ENCODE data around the gene ADCY1.

The ADCY1 gene

DNA sequence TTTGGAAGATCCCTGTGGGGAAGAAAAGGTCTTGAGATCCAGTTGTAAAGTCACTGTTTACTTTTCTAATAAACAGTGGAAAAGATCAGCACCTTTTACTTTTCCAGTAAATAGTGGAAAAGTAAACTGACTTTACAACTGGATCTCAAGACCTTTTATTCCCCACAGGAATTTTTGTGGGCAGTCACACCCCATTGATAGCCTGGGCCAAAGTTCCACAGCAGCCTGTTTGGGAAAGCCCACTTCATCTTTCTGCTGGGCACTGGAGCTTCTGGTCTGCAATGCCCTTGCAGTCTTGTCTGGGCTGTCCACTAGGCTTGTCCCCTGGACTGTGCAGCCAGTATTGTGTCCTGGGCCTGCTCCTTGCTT lies 50.2 kb downstream of the ADCY1 start:
- no peak for DNase-seq (ENCODE audit: low read depth in 2 of 2)

DNA sequence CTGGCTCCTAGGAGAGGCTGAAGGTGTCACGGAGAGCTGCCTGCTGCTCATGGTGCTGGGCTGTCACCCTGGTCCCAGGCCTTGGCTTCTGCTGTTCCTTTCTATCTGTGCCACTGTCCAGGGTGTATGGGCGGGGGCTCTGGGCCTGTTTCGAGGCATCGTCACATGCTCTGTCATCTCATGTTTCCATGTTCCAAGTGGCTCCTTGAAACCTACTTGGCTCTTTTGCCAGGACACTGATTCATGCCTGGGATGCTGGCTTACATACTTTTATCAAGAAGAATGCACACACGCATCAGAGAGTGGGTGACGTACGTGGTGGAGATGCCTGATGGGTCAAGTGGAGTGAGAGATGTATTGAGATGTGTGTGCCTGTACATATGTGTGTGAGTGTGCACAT lies 50.9 kb downstream of the ADCY1 start:
- DNase-seq (ENCODE audit: low read depth in 2 of 2), result no peak

DNA sequence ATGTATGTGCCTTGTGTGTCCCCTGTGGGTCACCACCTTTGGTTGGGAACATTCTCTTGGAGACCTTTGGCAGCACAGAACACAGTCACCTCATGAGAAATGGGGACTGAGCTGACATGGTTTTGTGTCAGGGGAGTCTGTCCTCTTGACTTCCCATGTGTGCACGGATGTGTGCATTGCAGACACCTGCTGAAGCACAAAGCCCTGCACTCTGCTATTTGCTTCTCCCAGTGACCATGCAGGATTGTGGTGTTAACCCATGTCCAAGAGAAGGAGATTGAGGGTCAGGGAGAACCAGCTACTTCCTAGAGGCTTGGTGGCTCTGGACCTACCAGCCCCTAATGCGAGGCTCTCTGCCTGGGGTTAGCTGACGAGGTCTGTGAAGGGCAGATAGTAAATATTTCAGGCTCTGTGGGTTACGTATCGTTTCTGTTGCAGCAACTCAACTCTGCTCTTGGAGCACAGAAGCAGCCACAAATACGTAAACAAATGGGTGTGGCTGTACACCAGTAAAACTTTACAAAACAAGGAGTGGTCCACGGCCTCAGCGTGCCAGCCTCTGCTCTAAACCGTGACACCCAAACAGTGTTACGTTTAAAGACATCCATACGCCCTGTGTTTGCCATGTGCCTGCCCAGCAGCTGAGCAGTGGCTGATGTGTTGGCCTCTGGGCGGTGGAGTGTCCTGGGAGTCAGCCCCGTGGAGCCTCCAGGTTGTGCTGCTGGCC lies 51.7 kb downstream of the ADCY1 start:
- DNase-seq (ENCODE audit: low read depth in 2 of 2), result no peak

DNA sequence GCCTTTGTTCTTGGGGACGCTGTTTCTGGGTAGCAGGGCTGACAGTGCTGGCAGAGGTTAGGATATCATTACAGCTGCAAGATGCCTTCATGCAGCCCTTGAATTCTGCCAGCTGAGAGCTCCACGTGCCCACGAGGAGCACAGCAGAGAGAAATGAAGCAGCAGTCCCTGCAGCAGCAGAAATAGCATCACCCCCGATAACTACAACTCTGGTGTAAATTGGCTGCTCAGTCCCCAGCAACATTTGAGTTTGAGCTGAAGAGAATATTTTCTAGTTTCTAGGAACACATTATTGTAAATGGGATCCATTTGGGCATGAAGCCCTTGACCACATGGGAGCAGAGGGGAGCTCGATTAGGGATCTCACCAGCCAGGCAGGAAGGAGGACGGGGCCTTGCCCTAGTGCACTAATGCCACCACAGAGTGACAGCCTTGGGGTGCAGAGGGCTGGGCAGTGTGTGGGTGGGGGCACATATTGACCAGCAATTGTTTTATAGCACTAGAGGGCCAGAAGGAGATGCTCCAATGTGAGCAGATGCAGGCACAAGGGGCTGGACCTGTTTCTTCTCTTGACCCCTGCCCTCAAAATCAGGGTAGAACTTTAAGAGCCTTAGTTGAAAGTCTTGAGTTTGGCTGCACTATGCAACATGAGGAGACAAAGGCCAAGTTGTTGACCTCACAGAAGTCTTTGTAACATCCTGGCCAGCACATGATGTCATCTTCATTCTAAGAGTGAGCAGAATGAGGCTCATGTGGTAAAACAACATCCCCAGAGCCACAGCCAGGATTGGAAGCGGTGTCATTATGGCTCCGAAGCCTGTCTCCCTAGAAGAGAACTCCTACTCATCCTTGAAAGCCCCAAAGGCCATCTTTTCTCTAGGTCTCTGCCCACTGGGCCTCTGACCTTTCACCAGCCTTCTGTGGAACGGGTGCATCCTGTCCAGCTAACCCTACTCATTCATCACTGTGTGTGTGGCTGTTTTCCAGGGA lies 52.6 kb downstream of the ADCY1 start:
- no peak for DNase-seq (ENCODE audit: low read depth in 2 of 2)

DNA sequence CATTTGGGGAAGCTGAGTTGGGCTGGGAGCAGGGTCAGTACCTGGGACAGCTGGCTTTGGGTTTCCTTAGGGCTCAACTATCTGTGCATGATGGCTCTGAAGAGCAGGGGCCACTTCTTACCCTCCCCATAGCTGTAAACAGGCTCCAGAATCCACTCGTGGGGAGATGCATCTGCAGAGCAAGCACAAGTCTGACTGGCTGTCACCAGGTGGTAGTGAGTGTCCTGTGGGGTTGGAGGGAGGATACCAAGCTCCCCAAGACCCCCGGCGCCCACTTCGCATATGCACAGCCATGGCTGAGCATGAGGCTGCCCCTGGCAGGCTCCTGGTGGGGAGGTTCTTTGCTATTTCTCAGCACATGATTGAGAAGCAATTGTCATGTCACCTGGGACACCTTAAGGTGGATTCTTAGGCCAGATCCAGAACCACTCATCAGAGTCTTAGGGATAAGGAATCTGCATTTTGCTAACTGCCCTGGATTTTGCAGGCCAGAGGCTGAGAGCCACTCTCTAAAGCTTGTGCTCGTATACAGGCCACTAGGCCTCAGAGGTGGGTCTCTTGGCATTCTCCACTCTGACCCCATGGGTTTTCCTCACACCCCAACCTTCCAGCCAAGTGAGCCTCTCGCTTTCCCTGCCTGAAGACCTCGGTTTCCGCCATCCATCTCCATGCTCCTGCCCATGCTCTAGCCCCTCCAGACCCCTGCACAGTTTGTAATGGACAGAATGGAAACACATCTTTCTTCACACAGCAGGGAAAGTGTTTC lies 53.7 kb downstream of the ADCY1 start:
- no peak for DNase-seq (ENCODE audit: low read depth in 2 of 2)

DNA sequence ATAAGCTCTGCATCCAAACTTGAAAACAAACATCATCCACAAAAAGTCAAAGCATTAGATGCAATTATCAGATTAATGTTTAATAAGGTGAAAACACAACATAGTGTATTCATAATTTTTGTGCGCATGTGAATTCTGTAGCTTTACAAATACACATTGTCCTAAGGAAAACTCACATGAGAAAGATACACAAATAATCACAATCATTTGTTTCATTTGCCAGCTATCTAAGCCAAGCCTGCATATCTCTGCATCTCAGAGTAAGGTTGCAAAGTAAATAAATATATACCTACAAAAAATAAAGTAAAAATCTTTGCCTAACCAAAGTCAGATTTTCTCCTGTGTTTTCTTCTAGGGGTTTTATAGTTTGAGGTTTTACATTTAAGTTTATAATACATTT lies 57.4 kb downstream of the ADCY1 start:
- no peak for DNase-seq (ENCODE audit: low read depth in 2 of 2)

DNA sequence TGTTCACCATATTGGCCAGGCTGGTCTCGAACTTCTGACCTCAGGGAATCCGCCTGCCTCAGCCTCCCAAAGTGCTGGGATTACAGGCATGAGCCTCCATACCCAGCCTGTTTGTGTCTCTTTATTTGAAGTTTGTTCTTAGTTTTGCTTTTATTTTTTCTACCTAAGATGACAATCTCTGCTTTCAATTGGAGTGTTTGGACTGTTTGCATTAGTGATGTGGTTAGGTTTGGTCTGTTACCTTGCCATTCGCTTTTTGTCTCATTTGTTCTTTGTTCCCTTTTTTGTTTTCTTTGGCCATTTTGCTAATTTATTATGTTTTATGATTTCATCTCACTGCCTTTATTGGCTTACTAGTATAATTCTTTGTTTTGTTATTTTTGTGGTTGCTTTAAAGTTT lies 62.6 kb downstream of the ADCY1 start:
- DNase-seq (ENCODE audit: low read depth in 2 of 2), result no peak

DNA sequence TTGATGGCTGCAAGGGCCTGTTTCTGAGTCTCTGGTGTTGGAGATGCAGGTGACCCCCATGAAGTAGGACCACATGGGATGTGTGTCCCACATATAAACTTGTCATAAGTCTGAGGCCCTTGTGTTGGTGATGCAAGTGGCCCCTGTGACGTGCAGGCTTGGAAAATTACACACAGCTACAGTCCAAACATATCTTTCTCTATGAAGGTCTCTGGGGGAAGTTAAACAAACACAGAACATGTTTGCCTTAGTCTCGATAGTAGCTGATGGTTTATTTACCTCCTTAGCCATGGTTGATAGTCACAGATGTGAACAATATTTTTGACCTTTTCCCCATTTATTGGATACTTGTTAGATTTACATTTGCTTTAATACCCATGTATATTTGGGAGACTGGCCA lies 64.7 kb downstream of the ADCY1 start:
- DNase-seq (ENCODE audit: low read depth in 2 of 2), result no peak

DNA sequence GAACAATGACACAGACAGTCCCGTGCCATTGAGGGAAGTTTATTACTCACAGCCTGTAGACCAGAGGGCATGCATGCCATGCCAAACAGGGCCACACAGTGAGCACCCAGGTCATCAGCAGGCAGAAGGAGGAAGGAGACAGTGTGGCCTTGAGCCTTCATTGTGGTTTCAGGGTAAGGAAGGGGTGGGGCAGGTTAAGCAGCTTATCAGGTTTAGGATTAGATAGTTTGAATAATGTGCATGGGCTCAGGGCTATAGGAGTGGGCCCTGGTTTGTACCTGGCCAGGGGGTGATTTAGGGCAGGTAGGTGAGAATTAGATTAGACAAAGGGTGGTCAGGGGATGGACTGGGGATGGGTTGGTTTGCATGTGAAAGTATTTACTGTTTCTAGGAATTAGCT lies 67.9 kb downstream of the ADCY1 start:
- DNase-seq (ENCODE audit: low read depth in 2 of 2), result no peak

DNA sequence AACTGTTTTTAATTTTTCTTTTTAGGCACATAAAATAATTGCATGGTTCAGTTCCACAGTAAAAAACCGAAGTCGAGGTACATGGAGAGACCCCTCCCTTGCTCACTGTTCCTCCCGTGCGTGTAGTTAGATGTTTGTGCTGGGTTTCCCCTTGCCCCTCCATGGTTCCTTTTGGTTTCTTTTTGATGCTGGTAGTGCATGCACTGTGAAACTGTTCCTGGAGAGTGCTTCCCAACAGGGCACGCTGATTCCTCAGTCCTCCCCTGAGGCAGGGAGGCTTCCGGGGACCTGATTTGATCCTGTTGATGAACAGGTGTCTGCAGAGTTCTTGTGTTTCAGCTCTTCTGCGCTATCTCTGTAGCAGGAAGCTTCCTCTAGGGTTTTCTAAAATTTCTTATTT lies 69.5 kb downstream of the ADCY1 start:
- no peak for DNase-seq (ENCODE audit: low read depth in 2 of 2)

DNA sequence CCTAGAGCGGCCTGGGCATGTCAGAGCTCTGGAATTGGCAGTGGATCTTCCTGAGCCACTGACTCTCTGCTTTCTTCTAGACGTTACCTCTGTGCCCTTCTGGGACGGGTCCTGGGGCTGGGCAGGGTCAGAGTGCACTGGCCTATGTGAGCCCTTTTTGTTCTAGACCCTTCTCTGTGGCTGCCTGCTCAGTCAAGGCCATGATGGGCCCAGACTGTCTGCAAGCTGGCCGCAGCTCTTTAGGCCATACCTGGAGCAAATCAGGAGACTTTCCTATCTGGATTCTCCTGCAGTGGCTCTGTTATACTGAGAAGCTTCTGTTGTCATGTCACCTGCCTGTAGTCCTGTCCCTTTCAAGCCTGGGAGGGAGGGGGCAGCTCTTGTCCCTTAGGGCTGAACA lies 70.1 kb downstream of the ADCY1 start:
- no peak for DNase-seq (ENCODE audit: low read depth in 2 of 2)

DNA sequence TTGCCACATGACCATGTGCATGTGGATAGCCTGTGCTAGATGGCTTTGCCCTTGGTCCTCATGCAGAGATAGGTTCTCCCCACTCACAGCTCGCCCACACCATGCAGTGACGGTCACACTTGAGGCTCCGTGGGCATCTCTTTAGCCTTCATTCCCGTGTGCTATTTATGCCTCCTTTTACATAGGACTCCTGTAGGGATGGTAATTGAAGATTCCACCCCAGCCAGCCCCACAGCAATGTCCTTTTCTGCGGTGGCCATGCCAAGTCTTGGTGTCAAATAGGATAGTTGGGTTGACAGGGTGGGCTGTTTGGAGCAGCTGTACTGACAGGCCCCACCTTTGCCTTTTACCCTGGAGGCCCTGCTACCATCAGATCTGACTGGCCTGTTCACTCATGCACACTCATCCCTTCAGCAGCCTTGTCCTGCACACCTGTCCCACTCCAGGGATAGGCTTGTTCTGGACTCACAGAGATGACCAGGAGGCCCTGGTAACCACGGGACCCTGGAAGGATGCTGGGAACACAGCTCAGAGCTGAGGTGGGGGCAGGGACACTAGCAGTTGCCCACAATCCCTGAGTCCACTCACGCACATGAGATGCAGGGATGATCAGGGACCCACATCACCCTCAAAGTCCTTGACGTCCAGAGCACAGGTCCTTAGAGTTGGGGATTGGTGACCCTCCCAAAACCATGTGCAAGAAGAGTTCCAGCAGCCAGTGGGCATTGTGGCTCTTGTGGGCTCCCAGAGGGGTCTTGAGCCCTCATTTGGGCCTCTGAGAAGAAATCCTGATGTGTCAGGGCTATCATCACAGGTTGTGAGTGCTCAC lies 71.2 kb downstream of the ADCY1 start:
- no peak for DNase-seq (ENCODE audit: low read depth in 2 of 2)

DNA sequence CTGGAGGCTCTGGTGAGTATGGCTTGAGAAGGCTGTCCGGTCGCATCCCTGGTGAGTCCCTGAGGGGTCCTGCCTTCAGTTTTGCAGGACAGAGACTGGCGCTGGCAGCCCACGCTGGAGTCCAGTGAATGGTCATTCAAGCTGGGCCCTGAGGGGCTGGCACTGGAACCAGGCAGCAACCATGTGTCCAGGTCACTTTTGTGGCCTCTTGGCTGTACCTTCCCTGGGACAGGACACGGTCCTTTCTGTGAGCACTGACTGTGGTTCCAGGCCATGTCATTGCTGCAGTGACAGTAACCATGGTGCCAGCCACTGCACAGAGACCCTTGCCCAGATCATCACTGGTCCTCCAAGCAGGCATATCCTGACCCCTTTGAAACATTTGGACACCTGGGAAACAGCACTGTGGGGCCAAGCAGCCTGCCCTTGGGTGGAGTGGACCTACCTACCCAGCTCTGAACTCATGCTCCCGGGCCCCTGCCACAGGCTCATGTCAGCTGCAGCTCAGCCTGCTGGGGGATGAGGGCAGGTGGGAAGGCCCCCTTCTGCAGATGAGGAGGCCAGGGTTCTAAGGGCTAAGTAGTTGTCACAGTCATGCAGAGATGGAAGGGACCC lies 72.1 kb downstream of the ADCY1 start:
- DNase-seq (ENCODE audit: low read depth in 2 of 2), result no peak

DNA sequence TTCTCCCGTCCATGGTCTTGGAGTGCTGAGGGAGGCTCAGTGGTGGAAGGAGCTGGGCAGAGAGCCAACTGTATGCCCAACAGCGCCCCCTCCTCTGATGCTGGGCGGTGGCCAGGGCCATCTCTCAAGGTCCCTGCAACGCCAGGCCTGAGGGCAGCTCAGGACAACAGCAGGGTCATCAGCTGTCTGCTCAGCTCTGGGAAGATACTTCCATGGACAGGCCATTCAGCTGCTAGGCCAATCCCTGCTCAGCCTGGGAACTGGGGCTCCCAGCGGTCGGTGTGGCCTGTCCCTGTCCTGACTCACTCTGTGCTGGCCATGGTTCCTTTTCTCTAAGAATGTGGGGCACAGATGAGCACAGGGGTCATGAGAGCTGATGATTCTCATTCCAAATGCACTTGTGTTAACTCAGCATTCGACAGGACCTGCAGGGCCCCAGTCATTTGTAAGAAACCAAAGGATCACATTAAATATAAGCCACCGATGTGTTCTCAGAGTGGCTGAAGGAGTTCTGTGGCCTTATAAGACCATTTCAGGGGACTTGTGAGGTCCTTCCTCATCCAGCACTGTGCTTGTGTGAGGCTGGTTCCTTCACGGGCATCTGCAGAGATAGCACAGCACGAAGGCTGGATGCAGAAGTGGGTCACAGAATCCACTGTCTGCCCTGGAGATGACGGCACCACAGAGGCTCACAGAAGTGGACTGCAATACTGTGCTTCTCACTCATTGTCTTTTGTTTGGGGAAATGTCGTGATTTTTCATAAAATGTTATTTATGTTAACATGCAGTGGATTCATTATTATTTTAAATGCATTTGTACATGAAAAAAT lies 73.0 kb downstream of the ADCY1 start:
- no peak for DNase-seq (ENCODE audit: low read depth in 2 of 2)

DNA sequence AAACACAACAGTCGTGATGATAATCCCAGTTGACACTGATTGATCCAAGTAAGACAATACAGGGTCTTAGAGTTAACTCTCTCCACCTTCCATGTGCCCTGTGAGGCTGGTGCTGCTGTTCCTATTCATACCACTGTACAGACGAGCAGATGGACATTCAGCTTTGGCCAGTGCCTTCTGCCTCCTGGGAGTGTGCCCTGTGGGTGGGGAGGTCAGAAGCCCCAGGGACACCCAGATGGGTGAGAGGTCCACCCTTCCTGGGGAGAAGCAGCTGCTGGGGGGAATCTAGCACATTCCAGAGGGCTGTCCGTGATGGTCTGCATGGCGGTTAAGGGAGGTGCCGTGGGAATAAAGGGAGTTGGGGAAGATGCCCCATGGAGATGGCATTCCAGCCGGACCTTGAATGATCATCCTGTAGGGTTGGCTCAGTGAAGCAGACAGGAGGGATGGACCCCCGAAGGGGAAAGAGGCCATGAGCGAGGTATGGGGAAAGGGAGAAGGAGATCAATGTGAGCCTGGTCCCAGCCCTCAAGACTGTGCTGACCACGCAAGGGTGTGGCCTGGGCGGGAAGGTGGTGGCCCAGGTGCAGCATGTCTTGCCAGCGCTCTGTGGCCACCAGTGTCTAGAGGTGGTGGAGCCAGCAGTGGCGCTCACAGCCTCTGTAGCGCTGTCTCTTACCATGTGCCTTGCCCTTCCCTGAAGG lies 74.0 kb downstream of the ADCY1 start:
- DNase-seq (ENCODE audit: low read depth in 2 of 2), result no peak

DNA sequence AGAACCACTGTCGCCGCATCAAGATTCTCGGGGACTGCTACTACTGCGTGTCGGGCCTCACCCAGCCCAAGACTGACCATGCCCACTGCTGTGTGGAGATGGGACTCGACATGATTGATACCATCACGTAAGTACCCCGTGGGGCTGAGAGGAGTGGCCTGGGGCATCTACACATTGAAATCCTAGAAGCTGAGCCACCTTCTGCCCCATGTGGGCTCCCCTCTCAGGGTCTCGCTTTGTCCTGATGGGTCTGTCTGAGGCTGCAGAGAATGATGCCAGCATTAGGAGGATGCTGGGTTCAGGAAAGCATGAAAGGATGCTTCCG lies 74.5 kb downstream of the ADCY1 start:
- no peak for DNase-seq (ENCODE audit: low read depth in 2 of 2)

DNA sequence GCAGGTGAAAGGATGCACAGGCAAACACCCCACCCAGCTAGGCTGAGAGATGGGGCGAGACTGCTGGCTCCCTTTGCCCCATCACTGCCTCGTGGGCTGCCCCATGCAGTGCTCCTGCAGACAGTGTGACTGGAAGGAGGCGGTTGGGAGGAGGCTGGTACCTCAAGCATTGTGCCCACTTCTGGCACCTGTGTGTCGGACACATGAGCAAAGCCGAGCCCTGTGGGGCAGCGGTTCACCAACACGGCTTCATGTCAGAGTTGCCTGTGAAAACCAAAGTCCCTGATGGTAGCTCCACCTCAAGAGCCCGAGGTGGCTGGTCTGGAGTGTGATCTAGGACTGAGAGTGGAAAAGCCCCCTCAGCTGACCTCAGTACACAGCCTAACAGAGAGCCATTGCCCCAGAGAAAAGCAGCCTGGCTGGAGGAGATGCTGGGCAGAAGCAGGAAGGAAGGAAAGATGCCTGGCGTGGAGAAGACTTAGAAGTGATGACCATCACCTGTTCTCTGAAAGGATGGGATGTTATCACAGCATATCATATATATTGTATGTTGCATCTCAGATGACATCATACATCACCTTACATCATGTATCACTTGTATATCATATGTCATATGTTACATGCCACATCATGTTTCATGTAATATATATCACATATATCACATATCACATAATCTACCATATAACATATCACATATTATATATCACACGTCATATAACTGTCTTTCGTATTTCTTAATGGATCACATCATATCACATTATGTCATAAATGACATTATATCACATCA lies 75.6 kb downstream of the ADCY1 start:
- DNase-seq (ENCODE audit: low read depth in 2 of 2), result no peak

DNA sequence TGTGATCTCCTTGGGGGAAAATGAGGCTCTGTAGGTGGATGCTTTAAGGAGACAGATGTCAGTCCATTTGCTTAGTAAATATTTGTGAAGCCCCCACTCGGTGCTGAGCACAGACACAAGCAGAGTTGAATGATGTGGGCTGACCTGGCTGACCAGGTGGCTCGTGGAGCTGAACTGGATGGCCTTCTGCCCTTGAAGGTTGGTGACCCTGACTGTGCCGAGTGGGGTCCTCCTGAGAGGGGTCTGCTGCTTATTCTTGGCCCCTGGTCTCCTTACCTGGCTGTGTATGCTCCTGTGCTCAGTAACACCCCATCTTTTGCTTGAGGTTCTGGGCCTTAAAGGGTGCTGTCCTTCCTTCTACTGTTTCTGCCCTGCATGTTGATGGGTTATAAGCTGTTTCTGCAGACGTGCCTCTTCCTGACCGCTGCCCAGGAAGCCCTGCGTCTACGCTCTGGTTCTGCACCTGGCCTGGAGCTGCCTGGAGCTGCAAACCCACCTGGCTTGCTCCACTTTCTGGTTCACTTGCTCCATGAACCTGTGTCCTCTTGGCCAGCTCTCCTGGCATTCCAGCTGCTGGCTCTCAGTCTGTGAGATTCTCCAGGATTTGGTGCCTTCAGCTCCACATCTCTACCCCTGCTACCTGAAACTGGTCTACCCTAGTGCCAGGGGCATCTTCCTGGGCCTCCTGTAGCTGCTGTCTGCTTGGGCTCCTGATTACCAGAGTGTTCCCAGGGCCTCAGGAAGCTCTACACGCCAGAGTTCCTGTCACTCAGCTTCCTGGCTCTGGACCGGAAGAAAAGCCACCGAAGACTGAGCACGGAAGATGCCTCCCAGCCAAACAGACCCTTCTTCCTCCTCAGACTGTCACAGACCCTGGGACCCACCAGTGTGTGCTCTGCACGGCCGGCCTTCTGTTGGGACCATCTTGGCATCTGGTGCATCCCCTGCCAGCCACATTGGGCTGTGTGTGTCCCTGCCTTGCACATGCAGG lies 76.5 kb downstream of the ADCY1 start:
- DNase-seq (ENCODE audit: low read depth in 2 of 2), result no peak

All from stimulated activated CD8-positive, alpha-beta memory T cell treated with anti-CD3 and anti-CD28 coated beads, Interleukin-7, amount 100 ng/mL, for 4 hours (primary cell).